H9 (cell line): ENCODE data around the gene MAP3K21. TPM values are rescaled to one million over a fixed set of nuclear protein-coding genes. Genes with fewer than 3 reads are reported as not detected.

Experiments
- DNase-seq: peaks from one replicate; pipeline ENCODE4 v3.0.0-alpha.2; 2017
- H2AFZ ChIP-seq: one replicate; pipeline ENCODE4 v1.6.1; 2013; ENCODE audit warnings: mild to moderate bottlenecking, low read length, control low read depth, moderate library complexity
- H2AK5ac ChIP-seq: 2 replicates; pipeline ENCODE4 v1.6.1; 2013; ENCODE audit warnings: low read length, control low read depth, mixed read lengths; ENCODE audit not compliant: insufficient read length
- H2BK120ac ChIP-seq: one replicate; pipeline ENCODE4 v1.6.1; 2013; ENCODE audit warnings: low read depth, mild to moderate bottlenecking, low read length, control low read depth, inconsistent platforms; ENCODE audit not compliant: poor library complexity, severe bottlenecking
- H2BK12ac ChIP-seq: 2 replicates; pipeline ENCODE4 v1.6.1; 2013; ENCODE audit warnings: low read length, control low read depth, mixed read lengths, low read depth; ENCODE audit not compliant: insufficient read length
- H2BK15ac ChIP-seq: 2 replicates; pipeline ENCODE4 v1.6.1; 2013; ENCODE audit warnings: low read depth, low read length, control low read depth
- H2BK20ac ChIP-seq: one replicate; pipeline ENCODE4 v1.6.1; 2013; ENCODE audit warnings: low read depth, mild to moderate bottlenecking, low read length, control low read depth, inconsistent platforms; ENCODE audit not compliant: poor library complexity, severe bottlenecking
- H2BK5ac ChIP-seq: 2 replicates; pipeline ENCODE4 v1.6.1; 2013; ENCODE audit warnings: low read length, control low read depth, mixed read lengths; ENCODE audit not compliant: insufficient read length
- H3K14ac ChIP-seq: 2 replicates; pipeline ENCODE4 v1.6.1; 2013; ENCODE audit warnings: low read length, control low read depth; ENCODE audit not compliant: insufficient read depth
- H3K18ac ChIP-seq: 2 replicates; pipeline ENCODE4 v1.6.1; 2013; ENCODE audit warnings: low read depth, mild to moderate bottlenecking, mixed read lengths, low read length, control low read depth; ENCODE audit not compliant: insufficient read length
- H3K23ac ChIP-seq: 2 replicates; pipeline ENCODE4 v1.6.1; 2013; ENCODE audit warnings: low read length, control low read depth, mixed read lengths, low read depth; ENCODE audit not compliant: insufficient read length
- H3K23me2 ChIP-seq: 2 replicates; pipeline ENCODE4 v1.6.1; 2013; ENCODE audit warnings: low read depth, mild to moderate bottlenecking, mixed read lengths, low read length, control low read depth; ENCODE audit not compliant: insufficient read length, poor library complexity, severe bottlenecking
- H3K27ac ChIP-seq: 2 replicates; pipeline ENCODE4 v1.5.1; 2013; ENCODE audit warnings: low read length, control low read depth, mixed read lengths, low read depth; ENCODE audit not compliant: insufficient read length
- H3K27me3 ChIP-seq: 2 replicates; pipeline ENCODE4 v1.6.1; 2013; ENCODE audit warnings: low read length, control low read depth, inconsistent platforms; ENCODE audit not compliant: insufficient read depth
- H3K4ac ChIP-seq: 2 replicates; pipeline ENCODE4 v1.6.1; 2013; ENCODE audit warnings: low read depth, mild to moderate bottlenecking, control low read depth, inconsistent platforms, low read length, moderate library complexity
- H3K4me1 ChIP-seq: 2 replicates; pipeline ENCODE4 v1.6.1; 2013; ENCODE audit warnings: low read length, control low read depth, inconsistent platforms; ENCODE audit not compliant: insufficient read depth
- H3K4me2 ChIP-seq: 2 replicates; pipeline ENCODE4 v1.6.1; 2013; ENCODE audit warnings: low read length, control low read depth, mixed read lengths; ENCODE audit not compliant: insufficient read length, insufficient read depth
- H3K56ac ChIP-seq: 2 replicates; pipeline ENCODE4 v1.6.1; 2013; ENCODE audit warnings: low read depth, mild to moderate bottlenecking, mixed read lengths, low read length, control low read depth; ENCODE audit not compliant: insufficient read length
- H3K79me1 ChIP-seq: 2 replicates; pipeline ENCODE4 v1.6.1; 2013; ENCODE audit warnings: low read depth, mild to moderate bottlenecking, moderate library complexity, low read length, control low read depth, inconsistent platforms; ENCODE audit not compliant: insufficient read depth, poor library complexity, severe bottlenecking
- H3K79me2 ChIP-seq: 2 replicates; pipeline ENCODE4 v1.6.1; 2013; ENCODE audit warnings: low read length, control low read depth, inconsistent platforms; ENCODE audit not compliant: insufficient read depth
- H3K9ac ChIP-seq: 2 replicates; pipeline ENCODE4 v1.6.1; 2013; ENCODE audit warnings: low read length, control low read depth, mixed read lengths; ENCODE audit not compliant: insufficient read length; ENCODE audit errors: extremely low read depth
- H3K9me3 ChIP-seq: one replicate; pipeline ENCODE4 v1.6.1; 2013; ENCODE audit warnings: low read depth, low read length, inconsistent platforms; ENCODE audit not compliant: control insufficient read depth
- H3T11ph ChIP-seq: one replicate; pipeline ENCODE4 v1.6.1; 2013; ENCODE audit warnings: mild to moderate bottlenecking, low read length, control low read depth, inconsistent platforms
- H4K20me1 ChIP-seq: one replicate; pipeline ENCODE4 v1.6.1; 2013; ENCODE audit not compliant: control insufficient read depth, insufficient read length, insufficient read depth
- H4K5ac ChIP-seq: 2 replicates; pipeline ENCODE4 v1.6.1; 2013; ENCODE audit warnings: low read depth, mild to moderate bottlenecking, mixed read lengths, low read length, control low read depth; ENCODE audit not compliant: insufficient read length
- H4K8ac ChIP-seq: replicated peaks from 2 replicates; pipeline ENCODE4 v1.6.1; 2013; ENCODE audit warnings: low read length, control low read depth, mixed read lengths, low read depth; ENCODE audit not compliant: insufficient read length
- H4K91ac ChIP-seq: 2 replicates; pipeline ENCODE4 v1.6.1; 2013; ENCODE audit warnings: low read depth, mild to moderate bottlenecking, moderate library complexity, mixed read lengths, low read length, control low read depth; ENCODE audit not compliant: insufficient read length
- H3K27ac Mint-ChIP-seq, 3 experiments: 2 replicates in 2 of 3; 3 replicates in 1 of 3; pipeline ENCODE4 v1.8.0; 2020 to 2021; ENCODE audit warnings: mixed read lengths in 3 of 3, mild to moderate bottlenecking in 1 of 3, moderate library complexity in 1 of 3
- H3K27me3 Mint-ChIP-seq: 2 replicates; pipeline ENCODE4 v1.8.0; 2021; ENCODE audit warnings: low read depth, mild to moderate bottlenecking, moderate library complexity, mixed read lengths
- H3K36me3 Mint-ChIP-seq, 3 experiments: 2 replicates in 2 of 3; 3 replicates in 1 of 3; pipeline ENCODE4 v1.8.0; 2020 to 2021; ENCODE audit warnings: low read depth in 3 of 3, mixed read lengths in 3 of 3; ENCODE audit not compliant: insufficient read depth in 1 of 3
- H3K4me1 Mint-ChIP-seq, 2 experiments: 2 replicates each; pipeline ENCODE4 v1.8.0; 2020; ENCODE audit warnings: mixed read lengths in 2 of 2
- H3K4me3 Mint-ChIP-seq, 2 experiments: 2 replicates in 1 of 2; 3 replicates in 1 of 2; pipeline ENCODE4 v1.8.0; 2020 to 2021; ENCODE audit warnings: mild to moderate bottlenecking in 2 of 2, mixed read lengths in 2 of 2, moderate library complexity in 1 of 2
- H3K9me3 Mint-ChIP-seq, 2 experiments: 2 replicates in 1 of 2; 3 replicates in 1 of 2; pipeline ENCODE4 v1.8.0; 2020; ENCODE audit warnings: mild to moderate bottlenecking in 2 of 2, mixed read lengths in 2 of 2, moderate library complexity in 1 of 2
- WGBS: extraction: QIAGEN DNeasy Blood & Tissue Kit; methylation state at CpG from one replicate; pipeline ENCODE4 v1.1.7; 2013; ENCODE audit warnings: missing lambda C conversion rate, low lambda C conversion rate, mixed read lengths; ENCODE audit not compliant: insufficient read length; ENCODE audit errors: extremely low coverage; 5-methylcytosine and 5-hydroxymethylcytosine counted together
- total RNA-seq: library from RNA; stranded (reverse); gene quantifications from 2 replicates; pipeline ENCODE4 v1.2.1, GENCODE V29; 2021
- TF ChIP-seq, protein P1 (sequence below): fragments of 200-600 bp; sonication (generic); conservative IDR thresholded peaks from 3 replicates; pipeline ENCODE4 v1.8.0; 2021; ENCODE audit warnings: antibody characterized with exemption, mild to moderate bottlenecking

The MAP3K21 gene
- total RNA-seq, 1 experiment from 2014 or later: 11.7 TPM

DNA sequence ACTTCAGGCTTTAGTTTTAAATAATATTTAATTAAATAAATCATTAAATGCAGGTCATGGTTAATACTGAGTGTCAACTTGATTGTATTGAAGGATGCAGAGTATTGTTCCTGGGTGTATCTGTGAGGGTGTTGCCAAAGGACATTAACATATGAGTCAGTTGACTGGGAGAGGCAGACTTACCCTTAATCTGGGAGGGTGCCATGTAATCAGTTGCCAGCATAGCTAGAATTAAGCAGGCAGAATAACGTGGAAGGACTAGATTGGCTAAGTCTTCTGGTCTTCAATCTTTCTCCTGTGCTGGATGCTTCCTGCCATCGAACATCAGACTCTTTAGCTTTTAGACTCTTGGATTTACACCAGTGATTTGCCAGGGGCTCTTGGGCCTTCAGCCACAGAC, 85.3 kb downstream of the MAP3K21 start:
- no peaks in the 10 kb centered on the region for H3K23me2 ChIP-seq
- no peak for DNase-seq
- peaks cover 6 to 13% of the 10 kb centered on the region in 2 experiments for H3K4me1 Mint-ChIP-seq
- no peak overlapping the region for H3K18ac ChIP-seq
- no peak overlapping the region for H3K4me3 Mint-ChIP-seq
- no peak overlapping the region for H2BK20ac ChIP-seq
- no peaks in the 10 kb centered on the region for H3K4me1 ChIP-seq
- H4K5ac ChIP-seq: no peak overlapping the region
- no peak overlapping the region for H2AFZ ChIP-seq
- no peak overlapping the region for H4K91ac ChIP-seq
- H3K4me2 ChIP-seq: no peak overlapping the region
- no peak overlapping the region for H3K23ac ChIP-seq
- no peak overlapping the region for H3T11ph ChIP-seq
- H3K14ac ChIP-seq: no peak overlapping the region
- H3K4ac ChIP-seq: no peak overlapping the region
- H3K27me3 ChIP-seq: no peaks in the 10 kb centered on the region
- no peak overlapping the region for H2BK12ac ChIP-seq
- no peak overlapping the region for H3K9ac ChIP-seq
- H2BK120ac ChIP-seq: no peak overlapping the region
- no peaks in the 10 kb centered on the region; the same call in 1 of the 2 replicates for H3K27me3 Mint-ChIP-seq
- H4K8ac ChIP-seq: no peak overlapping the region
- H2AK5ac ChIP-seq: no peak overlapping the region
- no peaks in the 10 kb centered on the region for H4K20me1 ChIP-seq
- H2BK5ac ChIP-seq: no peak overlapping the region
- no peaks in the 10 kb centered on the region for H3K9me3 ChIP-seq
- no peak overlapping the region for H3K56ac ChIP-seq
- no peak overlapping the region for H2BK15ac ChIP-seq
- no peak overlapping the region for H3K27ac ChIP-seq
- no peaks in the 10 kb centered on the region for H3K79me1 ChIP-seq
- H3K27ac Mint-ChIP-seq: no peak overlapping the region; a peak in 1 of 7 replicates
- WGBS: no CpG with 5 or more reads among the region's 2 CpGs
- H3K9me3 Mint-ChIP-seq: peaks cover 11 to 14% of the 10 kb centered on the region in 2 experiments
- TF ChIP-seq, protein P1, sequence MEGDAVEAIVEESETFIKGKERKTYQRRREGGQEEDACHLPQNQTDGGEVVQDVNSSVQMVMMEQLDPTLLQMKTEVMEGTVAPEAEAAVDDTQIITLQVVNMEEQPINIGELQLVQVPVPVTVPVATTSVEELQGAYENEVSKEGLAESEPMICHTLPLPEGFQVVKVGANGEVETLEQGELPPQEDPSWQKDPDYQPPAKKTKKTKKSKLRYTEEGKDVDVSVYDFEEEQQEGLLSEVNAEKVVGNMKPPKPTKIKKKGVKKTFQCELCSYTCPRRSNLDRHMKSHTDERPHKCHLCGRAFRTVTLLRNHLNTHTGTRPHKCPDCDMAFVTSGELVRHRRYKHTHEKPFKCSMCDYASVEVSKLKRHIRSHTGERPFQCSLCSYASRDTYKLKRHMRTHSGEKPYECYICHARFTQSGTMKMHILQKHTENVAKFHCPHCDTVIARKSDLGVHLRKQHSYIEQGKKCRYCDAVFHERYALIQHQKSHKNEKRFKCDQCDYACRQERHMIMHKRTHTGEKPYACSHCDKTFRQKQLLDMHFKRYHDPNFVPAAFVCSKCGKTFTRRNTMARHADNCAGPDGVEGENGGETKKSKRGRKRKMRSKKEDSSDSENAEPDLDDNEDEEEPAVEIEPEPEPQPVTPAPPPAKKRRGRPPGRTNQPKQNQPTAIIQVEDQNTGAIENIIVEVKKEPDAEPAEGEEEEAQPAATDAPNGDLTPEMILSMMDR: no peak
- peaks cover 2 to 12% (median 7%) of the 10 kb centered on the region in 3 experiments; a peak in 4 of 7 replicates for H3K36me3 Mint-ChIP-seq
- no peaks in the 10 kb centered on the region for H3K79me2 ChIP-seq
